Panc1 (cell line): ENCODE results near the gene DCBLD2.

Experiments
- CTCF ChIP-seq: fragments of 450-650 bp; IDR thresholded peaks from 2 replicates; pipeline ENCODE4 v1.5.1; 2017; ENCODE audit warnings: mild to moderate bottlenecking
- POLR2AphosphoS5 ChIP-seq: IDR thresholded peaks from 2 replicates; pipeline ENCODE4 v1.6.1; 2012; ENCODE audit warnings: mild to moderate bottlenecking, low read depth, low read length, moderate library complexity
- TCF7L2 ChIP-seq: IDR thresholded peaks from 2 replicates; pipeline ENCODE4 v1.6.1; 2011; ENCODE audit warnings: mild to moderate bottlenecking, low read depth, low read length, inconsistent platforms

- no peak for TF ChIP-seq POLR2AphosphoS5
- TF ChIP-seq CTCF = no peak
- no peak for TF ChIP-seq TCF7L2
Measured at GRCh38 chr3:98800401-98800800, 101.1 kb downstream of the DCBLD2 start.
